Osteocyte (in vitro differentiated cells): ENCODE data around the gene CRYBA2. TPM values are rescaled to one million over a fixed set of nuclear protein-coding genes. Genes with fewer than 3 reads are reported as not detected.

Experiments
- DNase-seq: peaks from one replicate; pipeline ENCODE4 v3.0.0; 2021; ENCODE audit warnings: mixed read lengths; ENCODE audit not compliant: unreplicated experiment; ENCODE audit errors: extremely low spot score
- H3K27ac Mint-ChIP-seq: one replicate; pipeline ENCODE4 v1.8.0; 2021; ENCODE audit warnings: mild to moderate bottlenecking, mixed read lengths; ENCODE audit not compliant: unreplicated experiment
- H3K27me3 Mint-ChIP-seq: one replicate; pipeline ENCODE4 v1.8.0; 2021; ENCODE audit warnings: mixed read lengths; ENCODE audit not compliant: unreplicated experiment
- H3K36me3 Mint-ChIP-seq: one replicate; pipeline ENCODE4 v1.8.0; 2021; ENCODE audit warnings: mixed read lengths; ENCODE audit not compliant: unreplicated experiment
- H3K4me1 Mint-ChIP-seq: one replicate; pipeline ENCODE4 v1.8.0; 2021; ENCODE audit warnings: mixed read lengths; ENCODE audit not compliant: unreplicated experiment
- H3K4me3 Mint-ChIP-seq: one replicate; pipeline ENCODE4 v1.8.0; 2021; ENCODE audit warnings: mild to moderate bottlenecking, moderate library complexity, mixed read lengths; ENCODE audit not compliant: unreplicated experiment
- H3K9me3 Mint-ChIP-seq: one replicate; pipeline ENCODE4 v1.8.0; 2021; ENCODE audit warnings: mixed read lengths; ENCODE audit not compliant: unreplicated experiment
- total RNA-seq: library from RNA; stranded (reverse); gene quantifications from 2 replicates; pipeline ENCODE4 v1.2.1, GENCODE V29; 2021
- TF ChIP-seq, protein P1 (sequence below): fragments of 200-600 bp; sonication (generic); IDR thresholded peaks from 2 replicates; pipeline ENCODE4 v1.5.0; 2021; ENCODE audit warnings: antibody characterized with exemption, mild to moderate bottlenecking, moderate library complexity

CRYBA2 gene
- total RNA-seq, 1 donor from 2014 or later, result not detected

DNA sequence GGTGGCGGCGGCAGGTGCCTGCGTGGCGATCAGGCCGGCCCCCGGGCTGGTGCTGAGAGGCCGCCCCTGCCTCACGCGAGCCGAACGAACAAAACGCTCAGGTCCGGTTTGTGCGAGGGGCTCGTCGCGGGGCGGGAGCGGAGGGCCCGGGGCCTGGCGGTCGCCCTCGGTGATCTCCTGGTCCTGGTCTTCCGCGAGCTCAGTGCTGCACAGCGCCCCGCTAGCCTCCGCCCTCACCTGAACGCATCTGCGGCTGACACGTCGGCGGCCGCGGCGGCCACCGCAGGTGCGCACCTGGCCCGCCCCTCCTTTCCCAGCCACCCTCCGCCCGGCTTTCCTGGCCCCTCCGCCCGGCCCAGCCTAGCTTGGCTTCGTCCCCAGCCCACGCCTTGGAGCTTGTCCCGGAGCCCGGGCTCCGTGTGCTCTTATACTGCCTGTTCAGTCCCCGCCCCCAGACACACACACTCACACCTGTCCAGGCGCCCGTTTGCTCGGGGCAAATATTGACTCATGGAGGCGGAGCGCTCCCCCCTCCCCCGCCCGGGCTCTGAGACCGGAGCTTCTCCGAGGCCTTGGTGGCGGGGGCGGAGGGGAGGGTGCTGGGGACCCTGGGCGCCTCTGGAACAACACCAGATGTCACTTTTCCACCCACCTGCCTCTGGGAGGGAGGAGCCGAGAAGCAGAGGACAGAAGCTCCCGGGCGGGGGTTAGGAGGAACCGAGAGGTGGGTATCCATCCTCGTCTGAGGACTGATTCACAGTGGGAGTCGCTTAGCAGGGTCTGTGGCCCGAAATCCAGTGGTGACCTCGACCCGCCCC, 8.6 kb upstream of the CRYBA2 start:
- H3K4me1 Mint-ChIP-seq, result peaks cover 8% of the 10 kb centered on the region
- no peak overlapping the region for H3K4me3 Mint-ChIP-seq
- no peak for DNase-seq
- no peak overlapping the region for H3K27ac Mint-ChIP-seq
- no peaks in the 10 kb centered on the region for H3K9me3 Mint-ChIP-seq
- TF ChIP-seq, protein P1, sequence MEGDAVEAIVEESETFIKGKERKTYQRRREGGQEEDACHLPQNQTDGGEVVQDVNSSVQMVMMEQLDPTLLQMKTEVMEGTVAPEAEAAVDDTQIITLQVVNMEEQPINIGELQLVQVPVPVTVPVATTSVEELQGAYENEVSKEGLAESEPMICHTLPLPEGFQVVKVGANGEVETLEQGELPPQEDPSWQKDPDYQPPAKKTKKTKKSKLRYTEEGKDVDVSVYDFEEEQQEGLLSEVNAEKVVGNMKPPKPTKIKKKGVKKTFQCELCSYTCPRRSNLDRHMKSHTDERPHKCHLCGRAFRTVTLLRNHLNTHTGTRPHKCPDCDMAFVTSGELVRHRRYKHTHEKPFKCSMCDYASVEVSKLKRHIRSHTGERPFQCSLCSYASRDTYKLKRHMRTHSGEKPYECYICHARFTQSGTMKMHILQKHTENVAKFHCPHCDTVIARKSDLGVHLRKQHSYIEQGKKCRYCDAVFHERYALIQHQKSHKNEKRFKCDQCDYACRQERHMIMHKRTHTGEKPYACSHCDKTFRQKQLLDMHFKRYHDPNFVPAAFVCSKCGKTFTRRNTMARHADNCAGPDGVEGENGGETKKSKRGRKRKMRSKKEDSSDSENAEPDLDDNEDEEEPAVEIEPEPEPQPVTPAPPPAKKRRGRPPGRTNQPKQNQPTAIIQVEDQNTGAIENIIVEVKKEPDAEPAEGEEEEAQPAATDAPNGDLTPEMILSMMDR, result no peak
- peaks cover 59% of the 10 kb centered on the region for H3K27me3 Mint-ChIP-seq
- no peaks in the 10 kb centered on the region for H3K36me3 Mint-ChIP-seq

DNA sequence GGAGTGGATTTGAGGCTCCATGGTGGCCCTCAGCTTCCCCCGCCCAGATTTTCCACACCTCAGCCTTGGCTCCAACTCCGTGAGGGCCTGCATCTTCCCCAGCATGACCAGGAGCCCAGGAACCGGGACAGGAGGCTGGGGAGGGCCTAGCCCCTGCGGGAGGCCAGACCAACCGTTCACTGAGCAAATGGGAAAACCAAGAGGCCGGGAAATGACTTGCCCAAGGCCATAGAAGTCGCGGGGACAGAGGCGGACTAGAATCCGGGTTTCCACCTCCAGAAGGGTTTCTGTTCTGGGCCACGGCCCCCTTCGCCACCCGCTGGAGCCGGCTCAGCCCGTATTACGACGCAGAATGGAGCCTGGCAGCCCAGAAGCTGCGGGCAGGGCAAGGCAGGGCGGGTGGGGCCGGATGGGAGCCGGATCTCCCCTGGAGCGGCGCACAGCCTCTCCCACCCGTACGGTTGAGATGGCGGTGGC, 7.9 kb upstream of the CRYBA2 start:
- H3K9me3 Mint-ChIP-seq, result no peaks in the 10 kb centered on the region
- H3K27me3 Mint-ChIP-seq, result peaks cover 60% of the 10 kb centered on the region
- TF ChIP-seq, protein P1, result no peak

DNA sequence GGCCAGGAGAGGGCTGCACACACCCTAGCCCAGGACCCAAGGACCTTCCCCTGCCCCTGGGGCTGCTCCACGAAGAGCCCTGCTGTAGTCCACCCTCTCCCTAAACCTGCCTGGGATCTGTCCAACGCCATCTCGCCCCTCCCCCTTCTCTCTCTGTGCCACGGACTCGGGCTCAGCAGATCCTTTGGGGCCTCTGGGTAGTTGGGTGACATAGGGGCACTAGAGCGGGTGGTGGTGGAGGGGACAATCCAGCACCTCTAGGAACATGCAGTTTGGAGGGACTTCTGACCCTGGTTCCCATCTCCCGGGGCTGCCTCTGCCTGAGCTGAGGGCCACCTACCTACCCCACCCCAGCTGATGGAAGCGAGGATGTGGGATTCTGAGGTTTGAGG, 7.3 kb upstream of the CRYBA2 start:
- no peak overlapping the region for H3K4me3 Mint-ChIP-seq
- TF ChIP-seq, protein P1, result no peak
- no peak overlapping the region for H3K27ac Mint-ChIP-seq
- peaks cover 8% of the 10 kb centered on the region for H3K4me1 Mint-ChIP-seq
- DNase-seq, result no peak
- no peaks in the 10 kb centered on the region for H3K9me3 Mint-ChIP-seq
- peaks cover 63% of the 10 kb centered on the region for H3K27me3 Mint-ChIP-seq
- no peaks in the 10 kb centered on the region for H3K36me3 Mint-ChIP-seq

More for the DNA sequence above, 7.9 kb upstream of the CRYBA2 start:
- no peak for DNase-seq
- Mint-ChIP-seq H3K36me3 (no peaks in the 10 kb centered on the region), H3K27ac (no peak overlapping the region), H3K4me1 (peaks cover 8% of the 10 kb centered on the region), H3K4me3 (no peak overlapping the region)

DNA sequence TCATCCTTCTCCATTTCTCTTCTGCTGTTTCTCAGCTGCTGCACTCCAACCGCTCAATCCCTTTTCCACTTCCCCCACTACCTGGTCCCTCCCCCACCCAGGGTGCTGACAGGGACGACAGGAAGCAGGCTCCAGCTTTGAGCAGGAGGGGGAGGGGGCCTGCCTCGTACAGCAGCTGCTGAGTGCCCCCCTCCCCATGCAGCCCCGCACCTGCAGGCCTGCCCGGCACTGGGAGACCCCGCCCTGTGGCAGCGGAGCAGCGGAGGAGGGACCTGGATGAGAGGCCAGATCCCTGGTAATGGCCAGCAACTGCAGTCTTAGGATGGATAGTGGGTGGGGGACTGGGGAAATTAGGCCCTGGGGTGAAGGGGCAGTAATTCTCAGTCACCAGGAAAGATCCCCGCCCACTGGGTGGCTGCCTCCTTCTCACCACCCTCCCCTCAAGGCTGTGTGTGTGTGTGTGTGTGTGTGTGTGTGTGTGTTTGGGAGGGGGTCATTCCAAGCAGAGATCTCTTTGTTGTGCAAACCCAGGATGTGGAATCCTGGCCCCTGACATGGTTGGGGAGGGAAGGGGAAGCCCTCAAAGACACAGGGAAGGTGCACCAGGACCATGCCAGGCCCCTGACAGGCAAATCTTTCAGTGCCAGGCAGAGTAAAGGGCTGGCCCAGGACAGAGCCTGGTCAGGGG, 6.8 kb upstream of the CRYBA2 start:
- H3K9me3 Mint-ChIP-seq, result no peaks in the 10 kb centered on the region
- peaks cover 63% of the 10 kb centered on the region for H3K27me3 Mint-ChIP-seq
- no peak for DNase-seq
- TF ChIP-seq, protein P1, result no peak
- no peak overlapping the region for H3K27ac Mint-ChIP-seq
- no peaks in the 10 kb centered on the region for H3K36me3 Mint-ChIP-seq
- H3K4me1 Mint-ChIP-seq, result peaks cover 8% of the 10 kb centered on the region
- no peak overlapping the region for H3K4me3 Mint-ChIP-seq
